ENCODE measurements around the gene EVI5.

- TF ChIP-seq EZH2 (IDR thresholded peaks at IDR 0.05; ENCODE audit: insufficient read depth, poor library complexity, severe bottlenecking) (no peak), EZH2phosphoT487 (IDR thresholded peaks at IDR 0.05; ENCODE audit: insufficient read depth, low read depth) (no peak)
Observed at GRCh38 chr1:92820551-92820950, 35.6 kb upstream of the EVI5 start.

Measured in GM23248 (cell line).